Neutrophil (primary cell): ENCODE results near the gene AADACL4.

Experiments
- H3K27ac ChIP-seq: fragments of 200-600 bp; sonication (generic); 2 replicates; pipeline ENCODE4 v1.5.1; 2016; ENCODE audit warnings: mild to moderate bottlenecking, moderate library complexity
- H3K27me3 ChIP-seq: fragments of 200-600 bp; sonication (generic); 2 replicates; pipeline ENCODE4 v1.6.0; 2016; ENCODE audit warnings: mild to moderate bottlenecking
- H3K36me3 ChIP-seq: fragments of 200-600 bp; sonication (generic); 2 replicates; pipeline ENCODE4 v1.5.1; 2017
- H3K4me1 ChIP-seq, 2 experiments: fragments of 200-600 bp in 1 of 2; sonication (generic) in 1 of 2; 1 replicate in 1 of 2; 2 replicates in 1 of 2; pipeline versions ENCODE4 v1.5.1 to v1.6.1; 2013 to 2016; ENCODE audit warnings: low read depth in 1 of 2, low read length in 1 of 2, mild to moderate bottlenecking in 1 of 2, moderate library complexity in 1 of 2; ENCODE audit not compliant: control insufficient read depth in 1 of 2, insufficient read depth in 1 of 2
- H3K4me3 ChIP-seq, 2 experiments: fragments of 200-600 bp in 1 of 2; sonication (generic) in 1 of 2; 1 replicate in 1 of 2; 2 replicates in 1 of 2; pipeline ENCODE4 v1.5.1; 2013 to 2016; ENCODE audit warnings: low read depth in 1 of 2, low read length in 1 of 2, mild to moderate bottlenecking in 1 of 2, moderate library complexity in 1 of 2
- H3K9me3 ChIP-seq: fragments of 200-600 bp; sonication (generic); 2 replicates; pipeline ENCODE4 v1.5.1; 2016
- TF ChIP-seq, protein P1 (sequence below): fragments of 200-600 bp; sonication (generic); IDR thresholded peaks from 2 replicates; pipeline ENCODE4 v1.5.1; 2016; ENCODE audit warnings: antibody characterized with exemption

The AADACL4 gene

DNA sequence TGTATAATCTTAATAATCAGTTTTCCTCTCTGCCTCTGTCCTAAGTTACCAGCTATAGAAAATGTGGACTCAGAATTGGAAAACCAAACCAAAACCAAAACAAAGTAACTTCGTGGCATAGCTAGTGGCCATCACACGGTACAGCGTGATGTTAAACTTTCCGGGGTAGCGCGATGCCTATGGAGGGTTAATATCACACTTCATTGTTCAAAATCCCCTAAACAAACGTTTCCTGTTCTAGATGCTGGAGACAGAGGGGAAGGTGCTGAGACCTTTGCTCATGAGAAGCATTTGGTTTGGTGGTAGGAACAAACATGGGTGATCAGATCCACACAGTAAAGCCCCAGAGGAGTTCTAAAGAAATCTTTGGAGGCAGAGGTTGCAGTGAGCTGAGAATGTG, 4.9 kb downstream of the AADACL4 start:
- TF ChIP-seq, protein P1, sequence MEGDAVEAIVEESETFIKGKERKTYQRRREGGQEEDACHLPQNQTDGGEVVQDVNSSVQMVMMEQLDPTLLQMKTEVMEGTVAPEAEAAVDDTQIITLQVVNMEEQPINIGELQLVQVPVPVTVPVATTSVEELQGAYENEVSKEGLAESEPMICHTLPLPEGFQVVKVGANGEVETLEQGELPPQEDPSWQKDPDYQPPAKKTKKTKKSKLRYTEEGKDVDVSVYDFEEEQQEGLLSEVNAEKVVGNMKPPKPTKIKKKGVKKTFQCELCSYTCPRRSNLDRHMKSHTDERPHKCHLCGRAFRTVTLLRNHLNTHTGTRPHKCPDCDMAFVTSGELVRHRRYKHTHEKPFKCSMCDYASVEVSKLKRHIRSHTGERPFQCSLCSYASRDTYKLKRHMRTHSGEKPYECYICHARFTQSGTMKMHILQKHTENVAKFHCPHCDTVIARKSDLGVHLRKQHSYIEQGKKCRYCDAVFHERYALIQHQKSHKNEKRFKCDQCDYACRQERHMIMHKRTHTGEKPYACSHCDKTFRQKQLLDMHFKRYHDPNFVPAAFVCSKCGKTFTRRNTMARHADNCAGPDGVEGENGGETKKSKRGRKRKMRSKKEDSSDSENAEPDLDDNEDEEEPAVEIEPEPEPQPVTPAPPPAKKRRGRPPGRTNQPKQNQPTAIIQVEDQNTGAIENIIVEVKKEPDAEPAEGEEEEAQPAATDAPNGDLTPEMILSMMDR = no peak
- Histone ChIP-seq H3K4me1 (no peaks in the 10 kb centered on the region), H3K9me3 (no peaks in the 10 kb centered on the region), H3K36me3 (no peaks in the 10 kb centered on the region), H3K27ac (no peak overlapping the region), H3K27me3 (peaks cover 4% of the 10 kb centered on the region), H3K4me3 (no peak overlapping the region)

DNA sequence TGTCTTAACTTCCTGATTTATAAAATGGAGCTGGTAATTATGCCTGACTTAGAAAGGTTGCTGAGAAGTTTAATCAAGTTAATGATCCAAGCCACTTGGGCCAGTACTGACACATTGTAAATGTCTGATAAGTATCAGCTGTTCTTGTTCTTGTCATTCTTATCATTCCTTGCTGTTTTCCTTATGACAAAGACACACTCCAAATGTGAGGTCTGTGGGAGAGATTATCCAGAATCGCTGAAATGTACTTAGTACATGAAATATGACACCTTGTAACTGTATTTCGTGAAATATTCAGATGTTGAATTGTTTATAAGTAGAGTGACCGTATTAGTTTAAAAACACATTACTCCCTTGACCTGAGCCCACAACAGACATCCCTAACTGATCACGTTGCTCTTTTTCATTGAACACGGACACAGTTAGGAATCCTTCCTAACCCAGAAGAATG, 6.1 kb downstream of the AADACL4 start:
- no peaks in the 10 kb centered on the region for H3K4me1 ChIP-seq
- H3K27ac ChIP-seq = no peak overlapping the region
- no peaks in the 10 kb centered on the region for H3K36me3 ChIP-seq
- H3K9me3 ChIP-seq = no peaks in the 10 kb centered on the region
- H3K4me3 ChIP-seq = no peak overlapping the region
- TF ChIP-seq, protein P1 = no peak
- H3K27me3 ChIP-seq = peaks cover 4% of the 10 kb centered on the region

DNA sequence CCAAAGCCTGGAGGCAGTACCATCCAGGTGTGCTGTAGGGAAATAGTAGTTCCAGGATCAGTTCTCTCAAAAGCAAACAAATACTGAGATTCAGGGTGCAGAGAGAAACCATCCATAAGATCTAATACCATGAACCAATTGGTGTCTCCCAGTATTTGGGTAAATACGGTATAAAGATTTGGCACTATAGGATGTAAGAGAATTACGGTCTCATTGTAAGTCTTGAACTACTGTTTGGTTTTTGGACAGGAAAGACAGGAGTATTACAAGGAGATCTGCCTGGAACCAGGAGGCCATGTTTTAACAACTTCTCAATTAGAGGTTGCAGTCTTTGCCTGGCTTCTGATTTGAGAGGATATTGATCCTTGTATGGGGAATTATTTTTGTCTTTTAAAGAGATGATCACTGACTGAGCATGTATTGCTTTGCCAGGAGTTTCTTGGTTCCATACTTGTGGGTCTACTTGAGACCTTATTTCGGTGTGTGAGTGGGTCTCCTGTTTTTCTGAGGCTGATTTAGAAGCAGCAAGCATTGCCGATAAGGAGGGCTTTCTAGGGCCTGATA, 10.2 kb downstream of the AADACL4 start:
- Histone ChIP-seq H3K27me3 (peaks cover 4% of the 10 kb centered on the region), H3K27ac (no peak overlapping the region), H3K4me3 (no peak overlapping the region), H3K9me3 (no peaks in the 10 kb centered on the region), H3K36me3 (no peaks in the 10 kb centered on the region), H3K4me1 (peaks cover 10 to 15% of the 10 kb centered on the region in 2 experiments)
- TF ChIP-seq, protein P1 = no peak

DNA sequence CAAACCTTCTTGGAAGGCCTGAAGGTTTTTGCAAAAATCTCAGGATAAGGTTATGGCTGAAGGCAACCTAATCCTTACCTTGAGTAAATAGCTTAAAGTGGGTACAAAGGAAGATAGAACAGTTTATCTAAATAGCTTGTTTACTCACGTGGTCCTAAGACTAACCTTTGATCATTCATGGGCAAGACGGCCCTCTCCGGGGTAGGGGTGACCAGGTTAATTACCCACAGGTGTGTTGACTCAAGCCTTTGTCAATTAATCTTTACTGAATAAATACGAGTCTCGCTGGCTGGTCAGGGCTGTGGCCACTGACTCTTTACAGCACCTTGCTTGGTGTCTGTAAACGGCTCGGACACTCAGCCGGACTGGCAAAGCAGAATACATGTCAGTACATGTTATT, 10.8 kb downstream of the AADACL4 start:
- H3K9me3 ChIP-seq = no peaks in the 10 kb centered on the region
- H3K27ac ChIP-seq = no peak overlapping the region
- peaks cover 10 to 16% of the 10 kb centered on the region in 2 experiments for H3K4me1 ChIP-seq
- H3K4me3 ChIP-seq = no peak overlapping the region
- no peaks in the 10 kb centered on the region for H3K36me3 ChIP-seq
- peaks cover 4% of the 10 kb centered on the region for H3K27me3 ChIP-seq
- TF ChIP-seq, protein P1 = no peak

DNA sequence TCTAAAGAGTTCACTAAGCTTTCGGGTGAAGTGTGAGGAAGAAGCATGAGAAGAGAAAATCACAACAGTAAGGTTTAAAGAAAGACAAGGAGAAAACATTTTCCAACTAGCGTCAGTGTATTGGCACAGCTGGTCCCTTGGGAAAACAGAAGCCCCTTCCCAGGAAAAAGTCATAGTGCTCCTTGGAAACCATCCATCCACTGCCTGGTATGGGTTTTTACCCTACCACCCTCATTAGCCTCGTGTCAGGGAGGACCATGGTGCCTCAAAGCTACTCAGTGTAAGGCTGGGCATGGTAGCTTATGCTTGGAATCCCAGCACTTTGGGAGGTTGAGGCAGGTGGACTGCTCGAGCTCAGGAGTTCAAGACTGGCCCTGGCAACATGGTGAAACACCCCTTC, 12.7 kb downstream of the AADACL4 start:
- H3K27me3 ChIP-seq = no peaks in the 10 kb centered on the region
- TF ChIP-seq, protein P1 = no peak
- H3K36me3 ChIP-seq = no peaks in the 10 kb centered on the region
- H3K27ac ChIP-seq = no peak overlapping the region
- H3K4me3 ChIP-seq = no peak overlapping the region
- H3K9me3 ChIP-seq = no peaks in the 10 kb centered on the region
- peaks cover 10 to 16% of the 10 kb centered on the region in 2 experiments for H3K4me1 ChIP-seq
